ENCODE results near the gene DUSP9. TPM values are rescaled to one million over a fixed set of nuclear protein-coding genes. Genes with fewer than 3 reads are reported as not detected.
"Not testable (repeated sequence)": the region's sequence is repeated elsewhere in the genome, so short reads cannot be mapped to it uniquely, and the experiment has no call there.

Gene DUSP9
- total RNA-seq, 5 donors from 2014 or later (not counting 1 experiment from before 2014, with no cell fraction given): 0.13 to 0.19 TPM; not detected in 3

DNA sequence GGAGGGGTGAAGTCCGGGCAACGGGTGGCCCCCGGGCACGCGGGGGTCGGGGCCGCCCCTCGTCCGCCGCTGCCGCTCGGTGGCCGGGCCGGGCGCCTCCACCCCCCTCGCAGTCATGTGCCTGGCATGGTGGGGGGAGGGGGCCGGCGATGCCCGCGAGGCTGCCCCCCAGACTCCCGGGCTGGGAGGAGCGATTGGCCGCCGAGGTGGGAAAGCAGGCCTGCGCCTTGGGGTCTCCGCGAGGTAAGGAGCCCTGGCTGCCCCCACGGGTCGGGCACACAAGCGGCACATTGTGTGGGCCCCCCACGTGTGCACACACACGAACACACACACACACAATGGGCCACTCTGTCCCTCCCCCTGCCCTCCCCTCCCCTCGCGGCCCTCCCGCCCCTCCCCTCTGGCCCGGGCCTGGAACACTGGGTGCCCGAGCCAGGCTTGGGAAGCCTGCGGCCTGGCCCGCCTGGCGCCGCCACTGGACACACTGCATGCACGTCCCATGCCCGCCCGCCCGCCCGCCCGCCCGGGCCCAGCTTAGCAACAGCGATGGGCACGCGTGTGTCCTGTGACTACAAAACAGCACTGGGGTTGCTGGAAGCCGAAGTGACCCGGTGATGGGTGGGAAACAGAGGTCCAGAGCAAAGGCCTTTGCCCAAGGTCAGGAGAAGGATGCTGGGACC lies 42.0 kb downstream of the DUSP9 start:
- DNase-seq (no peak), ATAC-seq (replicated peaks in 1 of 4) (no peak)
- ChIA-PET POLR2A (no interaction called here), CTCF (no interaction called here)
- H3K36me3 ChIP-seq (ENCODE audit: control insufficient read depth in 2 of 2, extremely low read depth in 1 of 2, insufficient read depth in 1 of 2, low read length in 1 of 2): no peaks in the 10 kb centered on the region
- H3K27ac ChIP-seq (ENCODE audit: low read length): no peak overlapping the region
- Mint-ChIP-seq H3K36me3 (no peaks in the 10 kb centered on the region), H3K27me3 (peaks cover 8 to 11% of the 10 kb centered on the region in 2 donors), H3K4me3 (no peak overlapping the region), H3K4me1 (no peaks in the 10 kb centered on the region), H3K27ac (no peak overlapping the region), H3K9me3 (no peaks in the 10 kb centered on the region)
- H3K27me3 ChIP-seq (replicated peaks in 1 of 2; ENCODE audit: control insufficient read depth in 2 of 2, extremely low read depth in 1 of 2, insufficient read depth in 2 of 2, low read length in 1 of 2): peaks cover 0 to 37% of the 10 kb centered on the region in 2 experiments
- no peak overlapping the region for H3K4me3 ChIP-seq (ENCODE audit: control insufficient read depth in 1 of 2, extremely low read depth in 1 of 2, low read length in 1 of 2)
- WGBS (ENCODE audit: insufficient coverage): 0% methylated on average over 1 of the region's 53 CpGs
- no peaks in the 10 kb centered on the region for H3K9me3 ChIP-seq
- H3K4me1 ChIP-seq (ENCODE audit: control insufficient read depth in 1 of 2, extremely low read depth in 1 of 2, insufficient read depth in 2 of 2, low read length in 2 of 2): peaks cover 0 to 4% of the 10 kb centered on the region in 2 experiments

DNA sequence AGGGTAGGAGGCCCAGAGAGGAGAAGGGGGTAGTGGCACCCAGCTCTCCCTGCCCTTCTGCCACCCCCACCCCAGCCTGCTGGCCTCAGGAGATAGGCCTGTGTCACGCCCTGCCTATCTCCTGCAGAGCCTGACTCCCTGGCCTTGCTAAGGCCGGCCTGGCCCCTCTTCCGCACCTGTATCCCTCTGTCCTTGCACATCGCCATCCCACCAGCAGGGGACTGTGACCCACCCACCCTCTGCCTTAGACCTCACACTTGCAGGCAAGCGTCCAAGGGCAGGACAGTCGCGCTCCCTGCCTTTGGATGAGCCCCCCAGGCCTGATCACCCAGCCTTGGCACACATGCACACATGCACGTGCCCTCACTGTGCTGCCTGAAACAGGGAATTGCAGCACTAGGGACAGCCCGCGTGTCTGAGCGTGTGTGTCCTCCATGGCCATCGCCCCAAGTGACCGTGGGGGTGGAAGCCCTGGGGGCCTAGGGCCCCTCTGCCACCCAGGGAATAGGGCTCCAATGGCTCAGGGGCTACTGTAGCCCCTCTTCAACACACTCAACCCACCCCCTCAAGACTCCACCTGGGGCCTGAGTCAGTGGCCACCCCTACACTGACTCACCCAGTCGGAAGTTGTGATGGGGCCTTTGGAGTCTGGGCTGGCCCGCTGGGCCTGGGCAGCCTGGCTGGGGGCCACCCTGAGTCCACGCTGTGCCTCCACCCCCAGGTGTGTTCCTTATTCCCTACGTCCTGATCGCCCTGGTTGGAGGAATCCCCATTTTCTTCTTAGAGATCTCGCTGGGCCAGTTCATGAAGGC lies 42.9 kb downstream of the DUSP9 start:
- Mint-ChIP-seq H3K9me3 (no peaks in the 10 kb centered on the region), H3K4me1 (no peaks in the 10 kb centered on the region), H3K27me3 (peaks cover 8 to 11% of the 10 kb centered on the region in 2 donors), H3K27ac (no peak overlapping the region), H3K4me3 (peak overlapping the region in 1 of 3 donors; percentile 28), H3K36me3 (no peaks in the 10 kb centered on the region)
- no peak overlapping the region for H3K4me3 ChIP-seq (ENCODE audit: control insufficient read depth in 1 of 2, extremely low read depth in 1 of 2, low read length in 1 of 2)
- ChIA-PET CTCF (no interaction called here), POLR2A (no interaction called here)
- WGBS (ENCODE audit: insufficient coverage): 88% methylated on average over 11 of the region's 19 CpGs
- no peaks in the 10 kb centered on the region for H3K36me3 ChIP-seq (ENCODE audit: control insufficient read depth in 2 of 2, extremely low read depth in 1 of 2, insufficient read depth in 1 of 2, low read length in 1 of 2)
- peaks cover 0 to 4% of the 10 kb centered on the region in 2 experiments for H3K4me1 ChIP-seq (ENCODE audit: control insufficient read depth in 1 of 2, extremely low read depth in 1 of 2, insufficient read depth in 2 of 2, low read length in 2 of 2)
- no peak for DNase-seq
- no peak overlapping the region for H3K27ac ChIP-seq (ENCODE audit: low read length)
- H3K27me3 ChIP-seq (replicated peaks in 1 of 2; ENCODE audit: control insufficient read depth in 2 of 2, extremely low read depth in 1 of 2, insufficient read depth in 2 of 2, low read length in 1 of 2): peaks cover 0 to 37% of the 10 kb centered on the region in 2 experiments
- no peaks in the 10 kb centered on the region for H3K9me3 ChIP-seq
- ATAC-seq (replicated peaks in 1 of 4): no peak

DNA sequence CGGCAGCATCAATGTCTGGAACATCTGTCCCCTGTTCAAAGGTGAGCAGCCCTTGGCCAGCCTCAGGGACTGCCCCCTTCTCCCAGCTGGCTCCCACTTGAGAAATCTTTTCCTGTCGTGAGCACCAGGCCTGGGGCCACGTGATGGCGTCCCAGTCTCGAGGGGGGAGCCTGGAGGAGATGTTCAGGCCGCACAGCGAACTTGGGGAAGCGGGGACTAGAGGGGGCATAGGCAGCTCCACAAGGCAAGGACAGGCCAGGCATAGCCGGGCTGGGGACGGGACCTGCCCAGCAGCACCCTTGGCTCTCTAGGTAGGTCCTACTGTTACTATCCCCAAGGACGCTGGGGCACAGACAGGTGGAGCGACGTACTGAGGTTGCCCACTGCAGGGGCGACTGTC lies 43.5 kb downstream of the DUSP9 start:
- Histone ChIP-seq H3K36me3 (ENCODE audit: control insufficient read depth in 2 of 2, extremely low read depth in 1 of 2, insufficient read depth in 1 of 2, low read length in 1 of 2) (no peaks in the 10 kb centered on the region), H3K9me3 (no peaks in the 10 kb centered on the region), H3K4me3 (ENCODE audit: control insufficient read depth in 1 of 2, extremely low read depth in 1 of 2, low read length in 1 of 2) (no peak overlapping the region), H3K27ac (ENCODE audit: low read length) (no peak overlapping the region), H3K4me1 (ENCODE audit: control insufficient read depth in 1 of 2, extremely low read depth in 1 of 2, insufficient read depth in 2 of 2, low read length in 2 of 2) (peaks cover 0 to 4% of the 10 kb centered on the region in 2 experiments), H3K27me3 (replicated peaks in 1 of 2; ENCODE audit: control insufficient read depth in 2 of 2, extremely low read depth in 1 of 2, insufficient read depth in 2 of 2, low read length in 1 of 2) (peaks cover 0 to 34% of the 10 kb centered on the region in 2 experiments)
- no peak for ATAC-seq (replicated peaks in 1 of 4)
- Mint-ChIP-seq H3K36me3 (no peaks in the 10 kb centered on the region), H3K27me3 (peaks cover 8 to 11% of the 10 kb centered on the region in 2 donors), H3K27ac (no peak overlapping the region), H3K9me3 (no peaks in the 10 kb centered on the region), H3K4me1 (no peaks in the 10 kb centered on the region), H3K4me3 (no peak overlapping the region)
- POLR2A ChIA-PET: no interaction called here
- no peak for DNase-seq
- CTCF ChIA-PET: no interaction called here
- WGBS (ENCODE audit: insufficient coverage): 91% methylated on average over 4 of the region's 14 CpGs

DNA sequence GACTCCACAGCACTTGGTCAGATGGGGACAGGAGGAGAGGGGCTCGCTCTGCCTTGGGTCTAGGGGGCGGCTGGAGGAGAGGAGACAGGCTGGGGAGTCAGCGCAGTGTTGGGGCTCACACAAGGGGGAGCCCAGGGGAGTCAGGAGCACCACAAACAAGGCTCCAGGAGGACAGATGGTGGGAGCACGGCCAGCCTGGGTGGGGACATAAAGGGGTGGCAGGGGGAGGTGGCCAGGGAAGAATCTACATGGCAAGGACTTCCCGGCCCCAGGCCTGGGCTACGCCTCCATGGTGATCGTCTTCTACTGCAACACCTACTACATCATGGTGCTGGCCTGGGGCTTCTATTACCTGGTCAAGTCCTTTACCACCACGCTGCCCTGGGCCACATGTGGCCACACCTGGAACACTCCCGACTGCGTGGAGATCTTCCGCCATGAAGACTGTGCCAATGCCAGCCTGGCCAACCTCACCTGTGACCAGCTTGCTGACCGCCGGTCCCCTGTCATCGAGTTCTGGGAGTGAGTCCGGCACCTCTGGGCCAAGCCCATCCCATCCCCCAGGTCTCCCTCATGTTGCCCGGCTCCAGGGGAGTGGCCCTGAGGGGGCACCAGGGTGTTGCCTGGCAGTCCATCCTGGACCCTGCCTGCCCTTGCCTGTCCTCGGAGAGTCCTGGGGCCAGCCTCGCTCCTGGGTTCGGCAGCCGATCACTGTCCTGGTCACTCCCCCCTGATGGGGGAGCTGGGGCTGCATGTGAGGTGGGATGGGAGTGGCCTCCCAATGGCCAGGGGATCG lies 44.2 kb downstream of the DUSP9 start:
- H3K4me1 ChIP-seq (ENCODE audit: control insufficient read depth in 1 of 2, extremely low read depth in 1 of 2, insufficient read depth in 2 of 2, low read length in 2 of 2); POLR2A ChIA-PET; H3K27ac Mint-ChIP-seq; H3K27me3 Mint-ChIP-seq; H3K9me3 Mint-ChIP-seq; H3K9me3 ChIP-seq; H3K4me3 ChIP-seq (ENCODE audit: control insufficient read depth in 1 of 2, extremely low read depth in 1 of 2, low read length in 1 of 2); H3K36me3 Mint-ChIP-seq; CTCF ChIA-PET; H3K4me3 Mint-ChIP-seq; DNase-seq; H3K4me1 Mint-ChIP-seq; H3K36me3 ChIP-seq (ENCODE audit: control insufficient read depth in 2 of 2, extremely low read depth in 1 of 2, insufficient read depth in 1 of 2, low read length in 1 of 2); ATAC-seq (replicated peaks in 1 of 4); H3K27ac ChIP-seq (ENCODE audit: low read length): not testable (repeated sequence)
- H3K27me3 ChIP-seq (replicated peaks in 1 of 2; ENCODE audit: control insufficient read depth in 2 of 2, extremely low read depth in 1 of 2, insufficient read depth in 2 of 2, low read length in 1 of 2): peaks cover 0 to 27% of the 10 kb centered on the region in 2 experiments
- 95% methylated on average over 3 of the region's 21 CpGs for WGBS (ENCODE audit: insufficient coverage)

DNA sequence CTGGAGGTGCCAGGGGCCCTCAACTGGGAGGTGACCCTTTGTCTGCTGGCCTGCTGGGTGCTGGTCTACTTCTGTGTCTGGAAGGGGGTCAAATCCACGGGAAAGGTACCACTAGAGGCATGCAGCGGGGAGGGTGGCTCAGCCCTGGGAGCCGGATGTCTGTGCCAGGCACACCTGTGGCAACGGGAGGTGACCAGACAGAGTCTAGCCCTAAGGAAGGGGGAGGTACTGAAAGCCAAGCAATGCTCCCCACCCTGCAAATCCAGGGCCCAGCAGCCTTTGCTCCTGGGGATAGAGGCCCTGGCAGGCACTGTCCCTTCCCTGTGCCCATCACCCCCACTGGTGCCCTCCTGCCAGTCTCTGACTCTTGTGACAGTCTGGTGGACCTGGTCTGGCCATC lies 45.0 kb downstream of the DUSP9 start:
- Mint-ChIP-seq H3K27ac (no peak overlapping the region), H3K4me3 (no peak overlapping the region), H3K36me3 (peaks cover under 1% of the 10 kb centered on the region), H3K4me1 (no peaks in the 10 kb centered on the region), H3K27me3 (peaks cover 2 to 4% of the 10 kb centered on the region in 2 donors), H3K9me3 (no peaks in the 10 kb centered on the region)
- Histone ChIP-seq H3K27ac (ENCODE audit: low read length) (no peak overlapping the region), H3K9me3 (no peaks in the 10 kb centered on the region), H3K36me3 (ENCODE audit: control insufficient read depth in 2 of 2, extremely low read depth in 1 of 2, insufficient read depth in 1 of 2, low read length in 1 of 2) (peaks cover 0 to 2% of the 10 kb centered on the region in 2 donors), H3K27me3 (replicated peaks in 1 of 2; ENCODE audit: control insufficient read depth in 2 of 2, extremely low read depth in 1 of 2, insufficient read depth in 2 of 2, low read length in 1 of 2) (peaks cover 0 to 19% of the 10 kb centered on the region in 2 experiments), H3K4me3 (ENCODE audit: control insufficient read depth in 1 of 2, extremely low read depth in 1 of 2, low read length in 1 of 2) (no peak overlapping the region), H3K4me1 (ENCODE audit: control insufficient read depth in 1 of 2, extremely low read depth in 1 of 2, insufficient read depth in 2 of 2, low read length in 2 of 2) (peaks cover 0 to 4% of the 10 kb centered on the region in 2 experiments)
- ATAC-seq (replicated peaks in 1 of 4): no peak
- POLR2A ChIA-PET: no interaction called here
- WGBS (ENCODE audit: insufficient coverage): 92% methylated on average over 2 of the region's 4 CpGs
- no peak for DNase-seq
- CTCF ChIA-PET: no interaction called here

DNA sequence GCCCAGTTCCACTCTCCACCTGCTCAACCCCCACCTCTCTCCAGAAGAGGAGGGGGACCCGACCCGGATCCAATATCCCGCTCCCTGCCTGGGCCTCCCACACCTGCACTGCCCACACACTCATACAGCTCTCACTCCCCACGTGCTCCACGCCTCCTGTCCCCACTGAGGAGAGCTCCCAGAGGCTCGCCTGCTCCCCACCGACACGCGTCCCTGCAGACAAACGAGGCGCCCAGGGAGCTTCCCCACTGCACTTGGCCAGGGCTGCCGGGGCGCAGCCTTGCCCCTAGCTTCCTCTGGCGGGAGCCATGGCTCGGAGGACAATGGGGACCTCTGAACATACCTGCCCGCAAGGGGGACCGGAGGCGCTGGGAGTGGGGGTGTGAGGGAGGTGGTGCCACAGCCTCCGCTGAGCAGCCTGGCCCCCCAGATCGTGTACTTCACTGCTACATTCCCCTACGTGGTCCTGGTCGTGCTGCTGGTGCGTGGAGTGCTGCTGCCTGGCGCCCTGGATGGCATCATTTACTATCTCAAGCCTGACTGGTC lies 45.7 kb downstream of the DUSP9 start:
- ATAC-seq (replicated peaks in 1 of 4) (no peak), DNase-seq (no peak)
- no peak overlapping the region for H3K27ac ChIP-seq (ENCODE audit: low read length)
- peaks cover 0 to 14% of the 10 kb centered on the region in 2 experiments for H3K27me3 ChIP-seq (replicated peaks in 1 of 2; ENCODE audit: control insufficient read depth in 2 of 2, extremely low read depth in 1 of 2, insufficient read depth in 2 of 2, low read length in 1 of 2)
- ChIA-PET CTCF (no interaction called here), POLR2A (no interaction called here)
- Mint-ChIP-seq H3K4me3 (no peak overlapping the region), H3K27me3 (peaks cover 2 to 9% of the 10 kb centered on the region in 2 donors), H3K9me3 (no peaks in the 10 kb centered on the region), H3K27ac (peak overlapping the region in 1 of 2 donors; percentile 44), H3K36me3 (peaks cover 7% of the 10 kb centered on the region), H3K4me1 (peaks cover 0 to 6% (median 0%) of the 10 kb centered on the region in 3 donors)
- no peaks in the 10 kb centered on the region for H3K9me3 ChIP-seq
- no peaks in the 10 kb centered on the region for H3K4me1 ChIP-seq (ENCODE audit: control insufficient read depth in 1 of 2, extremely low read depth in 1 of 2, insufficient read depth in 2 of 2, low read length in 2 of 2)
- H3K36me3 ChIP-seq (ENCODE audit: control insufficient read depth in 2 of 2, extremely low read depth in 1 of 2, insufficient read depth in 1 of 2, low read length in 1 of 2): peaks cover 0 to 5% of the 10 kb centered on the region in 2 donors
- WGBS (ENCODE audit: insufficient coverage): 55% methylated on average over 9 of the region's 24 CpGs
- H3K4me3 ChIP-seq (ENCODE audit: control insufficient read depth in 1 of 2, extremely low read depth in 1 of 2, low read length in 1 of 2): no peak overlapping the region
